ENCODE measurements around the gene PARL. TPM values are rescaled to one million over a fixed set of nuclear protein-coding genes. Genes with fewer than 3 reads are reported as not detected.

Gene PARL
- total and polyA plus RNA-seq, 10 of the 15 experiments (the other 5 are each of a cell fraction or from before 2014, with no cell fraction given) = 49.7 to 113 (median 77.2) TPM

DNA sequence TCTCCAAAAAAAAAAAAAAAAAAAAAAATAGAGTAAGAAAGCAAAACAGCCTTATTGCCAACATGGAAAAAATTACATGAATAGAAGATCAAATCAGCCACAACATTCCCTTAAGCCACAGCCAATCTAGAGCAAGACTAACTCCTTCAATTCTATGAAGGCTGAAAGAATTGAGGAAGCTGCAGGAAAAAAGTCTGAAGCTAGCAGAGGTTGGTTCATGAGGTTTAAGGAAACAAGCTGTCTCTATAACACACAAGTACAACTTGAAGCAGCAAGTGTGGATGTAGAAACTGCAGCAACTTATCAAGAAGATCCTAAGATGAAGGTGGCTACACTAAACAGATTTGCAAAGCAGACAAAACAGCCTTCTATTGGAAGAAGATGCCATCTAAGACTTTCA, 9.3 kb downstream of the PARL start:
- no peaks in the 10 kb centered on the region for H3K4me1 ChIP-seq (ENCODE audit: control insufficient read depth, insufficient read depth, low read length)
- ATAC-seq = no peak
- H3K9me3 ChIP-seq (replicated peaks; ENCODE audit: control insufficient read depth, insufficient read depth, low read length) = no peaks in the 10 kb centered on the region
- peaks cover 35% of the 10 kb centered on the region for H3K79me2 ChIP-seq (ENCODE audit: control insufficient read depth, insufficient read depth, low read length)
- H2AFZ ChIP-seq (ENCODE audit: control insufficient read depth, low read depth, low read length) = no peak overlapping the region
- no peaks in the 10 kb centered on the region; the same call in 1 of the 2 replicates for H4K20me1 ChIP-seq (ENCODE audit: control insufficient read depth, insufficient read depth)
- CTCF ChIA-PET = interaction anchor here (2.3 to 3.6 kb wide), 2 partner anchors 10 to 20 kb away, joined by 8 to 25 read pairs; partner anchors contain the start of gene PARL
- H3K9ac ChIP-seq (ENCODE audit: control insufficient read depth, insufficient read depth, low read length) = no peak overlapping the region
- H3K4me3 ChIP-seq = no peak overlapping the region
- RAD21 ChIA-PET (ENCODE audit: unreplicated experiment) = no interaction called here
- intact Hi-C loops (cut with micrococcal nuclease; ENCODE audit: unreplicated experiment) (no loop called here), in situ Hi-C loops (cut with MboI) (no loop called here)
- H3K27ac ChIP-seq (ENCODE audit: control insufficient read depth, insufficient read depth) = no peak overlapping the region
- BruUV-seq (replicated peaks) = no TSS peak
- no peak overlapping the region for H3K4me2 ChIP-seq (ENCODE audit: control insufficient read depth, insufficient read depth)
- FAIRE-seq = no peak
- DNase-seq (ENCODE audit: low read depth, low spot score) = no peak
- POLR2A ChIA-PET = interaction anchor here (0.7 kb wide), 1 partner anchor 403 kb away, joined by 4 read pairs; no protein-coding TSS in a partner anchor
- no peaks in the 10 kb centered on the region for H3K27me3 ChIP-seq (replicated peaks in 1 of 2; ENCODE audit: control insufficient read depth in 2 of 2, insufficient read depth in 2 of 2, low read length in 1 of 2)
- TF ChIP-seq, protein P1, sequence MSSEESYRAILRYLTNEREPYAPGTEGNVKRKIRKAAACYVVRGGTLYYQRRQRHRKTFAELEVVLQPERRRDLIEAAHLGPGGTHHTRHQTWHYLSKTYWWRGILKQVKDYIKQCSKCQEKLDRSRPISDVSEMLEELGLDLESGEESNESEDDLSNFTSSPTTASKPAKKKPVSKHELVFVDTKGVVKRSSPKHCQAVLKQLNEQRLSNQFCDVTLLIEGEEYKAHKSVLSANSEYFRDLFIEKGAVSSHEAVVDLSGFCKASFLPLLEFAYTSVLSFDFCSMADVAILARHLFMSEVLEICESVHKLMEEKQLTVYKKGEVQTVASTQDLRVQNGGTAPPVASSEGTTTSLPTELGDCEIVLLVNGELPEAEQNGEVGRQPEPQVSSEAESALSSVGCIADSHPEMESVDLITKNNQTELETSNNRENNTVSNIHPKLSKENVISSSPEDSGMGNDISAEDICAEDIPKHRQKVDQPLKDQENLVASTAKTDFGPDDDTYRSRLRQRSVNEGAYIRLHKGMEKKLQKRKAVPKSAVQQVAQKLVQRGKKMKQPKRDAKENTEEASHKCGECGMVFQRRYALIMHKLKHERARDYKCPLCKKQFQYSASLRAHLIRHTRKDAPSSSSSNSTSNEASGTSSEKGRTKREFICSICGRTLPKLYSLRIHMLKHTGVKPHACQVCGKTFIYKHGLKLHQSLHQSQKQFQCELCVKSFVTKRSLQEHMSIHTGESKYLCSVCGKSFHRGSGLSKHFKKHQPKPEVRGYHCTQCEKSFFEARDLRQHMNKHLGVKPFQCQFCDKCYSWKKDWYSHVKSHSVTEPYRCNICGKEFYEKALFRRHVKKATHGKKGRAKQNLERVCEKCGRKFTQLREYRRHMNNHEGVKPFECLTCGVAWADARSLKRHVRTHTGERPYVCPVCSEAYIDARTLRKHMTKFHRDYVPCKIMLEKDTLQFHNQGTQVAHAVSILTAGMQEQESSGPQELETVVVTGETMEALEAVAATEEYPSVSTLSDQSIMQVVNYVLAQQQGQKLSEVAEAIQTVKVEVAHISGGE (CRISPR knock-in tag; IDR thresholded peaks at IDR 0.05) = no peak
- no peak for TF ChIP-seq MTA2 (IDR thresholded peaks at IDR 0.05; ENCODE audit: low read depth)
- no peak for TF ChIP-seq RELA (IDR thresholded peaks at IDR 0.05; ENCODE audit: borderline replicate concordance, partially characterized antibody)
- TF ChIP-seq STAT3 (IDR thresholded peaks at IDR 0.05; ENCODE audit: low read depth, low read length) = no peak
- TF ChIP-seq, protein P2, sequence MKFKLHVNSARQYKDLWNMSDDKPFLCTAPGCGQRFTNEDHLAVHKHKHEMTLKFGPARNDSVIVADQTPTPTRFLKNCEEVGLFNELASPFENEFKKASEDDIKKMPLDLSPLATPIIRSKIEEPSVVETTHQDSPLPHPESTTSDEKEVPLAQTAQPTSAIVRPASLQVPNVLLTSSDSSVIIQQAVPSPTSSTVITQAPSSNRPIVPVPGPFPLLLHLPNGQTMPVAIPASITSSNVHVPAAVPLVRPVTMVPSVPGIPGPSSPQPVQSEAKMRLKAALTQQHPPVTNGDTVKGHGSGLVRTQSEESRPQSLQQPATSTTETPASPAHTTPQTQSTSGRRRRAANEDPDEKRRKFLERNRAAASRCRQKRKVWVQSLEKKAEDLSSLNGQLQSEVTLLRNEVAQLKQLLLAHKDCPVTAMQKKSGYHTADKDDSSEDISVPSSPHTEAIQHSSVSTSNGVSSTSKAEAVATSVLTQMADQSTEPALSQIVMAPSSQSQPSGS (IDR thresholded peaks at IDR 0.05; ENCODE audit: low read length) = no peak
- TF ChIP-seq CEBPB (IDR thresholded peaks at IDR 0.05; ENCODE audit: borderline replicate concordance in 1 of 2, low read depth in 2 of 2, low read length in 2 of 2) = no peak
- TF ChIP-seq, protein P3, sequence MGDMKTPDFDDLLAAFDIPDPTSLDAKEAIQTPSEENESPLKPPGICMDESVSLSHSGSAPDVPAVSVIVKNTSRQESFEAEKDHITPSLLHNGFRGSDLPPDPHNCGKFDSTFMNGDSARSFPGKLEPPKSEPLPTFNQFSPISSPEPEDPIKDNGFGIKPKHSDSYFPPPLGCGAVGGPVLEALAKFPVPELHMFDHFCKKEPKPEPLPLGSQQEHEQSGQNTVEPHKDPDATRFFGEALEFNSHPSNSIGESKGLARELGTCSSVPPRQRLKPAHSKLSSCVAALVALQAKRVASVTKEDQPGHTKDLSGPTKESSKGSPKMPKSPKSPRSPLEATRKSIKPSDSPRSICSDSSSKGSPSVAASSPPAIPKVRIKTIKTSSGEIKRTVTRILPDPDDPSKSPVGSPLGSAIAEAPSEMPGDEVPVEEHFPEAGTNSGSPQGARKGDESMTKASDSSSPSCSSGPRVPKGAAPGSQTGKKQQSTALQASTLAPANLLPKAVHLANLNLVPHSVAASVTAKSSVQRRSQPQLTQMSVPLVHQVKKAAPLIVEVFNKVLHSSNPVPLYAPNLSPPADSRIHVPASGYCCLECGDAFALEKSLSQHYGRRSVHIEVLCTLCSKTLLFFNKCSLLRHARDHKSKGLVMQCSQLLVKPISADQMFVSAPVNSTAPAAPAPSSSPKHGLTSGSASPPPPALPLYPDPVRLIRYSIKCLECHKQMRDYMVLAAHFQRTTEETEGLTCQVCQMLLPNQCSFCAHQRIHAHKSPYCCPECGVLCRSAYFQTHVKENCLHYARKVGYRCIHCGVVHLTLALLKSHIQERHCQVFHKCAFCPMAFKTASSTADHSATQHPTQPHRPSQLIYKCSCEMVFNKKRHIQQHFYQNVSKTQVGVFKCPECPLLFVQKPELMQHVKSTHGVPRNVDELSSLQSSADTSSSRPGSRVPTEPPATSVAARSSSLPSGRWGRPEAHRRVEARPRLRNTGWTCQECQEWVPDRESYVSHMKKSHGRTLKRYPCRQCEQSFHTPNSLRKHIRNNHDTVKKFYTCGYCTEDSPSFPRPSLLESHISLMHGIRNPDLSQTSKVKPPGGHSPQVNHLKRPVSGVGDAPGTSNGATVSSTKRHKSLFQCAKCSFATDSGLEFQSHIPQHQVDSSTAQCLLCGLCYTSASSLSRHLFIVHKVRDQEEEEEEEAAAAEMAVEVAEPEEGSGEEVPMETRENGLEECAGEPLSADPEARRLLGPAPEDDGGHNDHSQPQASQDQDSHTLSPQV (IDR thresholded peaks at IDR 0.05) = no peak
- TF ChIP-seq, protein P4, sequence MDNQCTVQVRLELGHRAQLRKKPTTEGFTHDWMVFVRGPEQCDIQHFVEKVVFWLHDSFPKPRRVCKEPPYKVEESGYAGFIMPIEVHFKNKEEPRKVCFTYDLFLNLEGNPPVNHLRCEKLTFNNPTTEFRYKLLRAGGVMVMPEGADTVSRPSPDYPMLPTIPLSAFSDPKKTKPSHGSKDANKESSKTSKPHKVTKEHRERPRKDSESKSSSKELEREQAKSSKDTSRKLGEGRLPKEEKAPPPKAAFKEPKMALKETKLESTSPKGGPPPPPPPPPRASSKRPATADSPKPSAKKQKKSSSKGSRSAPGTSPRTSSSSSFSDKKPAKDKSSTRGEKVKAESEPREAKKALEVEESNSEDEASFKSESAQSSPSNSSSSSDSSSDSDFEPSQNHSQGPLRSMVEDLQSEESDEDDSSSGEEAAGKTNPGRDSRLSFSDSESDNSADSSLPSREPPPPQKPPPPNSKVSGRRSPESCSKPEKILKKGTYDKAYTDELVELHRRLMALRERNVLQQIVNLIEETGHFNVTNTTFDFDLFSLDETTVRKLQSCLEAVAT (IDR thresholded peaks at IDR 0.05) = no peak
- TF ChIP-seq ZZZ3 (IDR thresholded peaks at IDR 0.05; ENCODE audit: control insufficient read depth, insufficient read length, low read depth) = no peak
- TF ChIP-seq, protein P5, sequence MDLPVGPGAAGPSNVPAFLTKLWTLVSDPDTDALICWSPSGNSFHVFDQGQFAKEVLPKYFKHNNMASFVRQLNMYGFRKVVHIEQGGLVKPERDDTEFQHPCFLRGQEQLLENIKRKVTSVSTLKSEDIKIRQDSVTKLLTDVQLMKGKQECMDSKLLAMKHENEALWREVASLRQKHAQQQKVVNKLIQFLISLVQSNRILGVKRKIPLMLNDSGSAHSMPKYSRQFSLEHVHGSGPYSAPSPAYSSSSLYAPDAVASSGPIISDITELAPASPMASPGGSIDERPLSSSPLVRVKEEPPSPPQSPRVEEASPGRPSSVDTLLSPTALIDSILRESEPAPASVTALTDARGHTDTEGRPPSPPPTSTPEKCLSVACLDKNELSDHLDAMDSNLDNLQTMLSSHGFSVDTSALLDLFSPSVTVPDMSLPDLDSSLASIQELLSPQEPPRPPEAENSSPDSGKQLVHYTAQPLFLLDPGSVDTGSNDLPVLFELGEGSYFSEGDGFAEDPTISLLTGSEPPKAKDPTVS (IDR thresholded peaks at IDR 0.05; ENCODE audit: low read depth, low read length) = no peak
- TF ChIP-seq GABPA (IDR thresholded peaks at IDR 0.05; ENCODE audit: low read depth) = no peak
- peaks cover 0 to 11% of the 10 kb centered on the region in 2 experiments; a peak in 3 of 4 replicates for H3K36me3 ChIP-seq (ENCODE audit: control insufficient read depth in 2 of 2, insufficient read depth in 2 of 2, low read length in 1 of 2)
- SMC1A ChIA-PET (ENCODE audit: uncharacterized antibody, unreplicated experiment) = interaction anchor here (2.2 kb wide), 1 partner anchor 9 kb away, joined by 9 read pairs; the partner anchor contains the start of gene PARL
